HepG2 (cell line): ENCODE results near the gene RALBP1.

Experiments used
- CHD4 ChIP-seq: fragments of 200-600 bp; sonication (generic); IDR thresholded peaks from 2 replicates; pipeline ENCODE4 v1.7.0; 2017; ENCODE audit warnings: mild to moderate bottlenecking, low read length, borderline replicate concordance
- MTF1 ChIP-seq: sonication (generic); formaldehyde crosslinking; IDR thresholded peaks from 2 replicates; pipeline ENCODE4 v1.5.0; 2020; ENCODE audit warnings: missing genetic modification reagents
- ZNF549 ChIP-seq: sonication (generic); formaldehyde crosslinking; IDR thresholded peaks from 2 replicates; pipeline ENCODE4 v1.5.0; 2020; ENCODE audit warnings: missing genetic modification reagents

GRCh38 chr18:9436206-9436929 lies 38.9 kb upstream of the RALBP1 start:
- TF ChIP-seq ZNF549: no peak
- TF ChIP-seq CHD4: no peak
- no peak for TF ChIP-seq MTF1 (CRISPR knock-in tag)
